GM18526 (cell line): ENCODE data around the gene H6PD.

Source experiments
- POLR2A ChIP-seq: IDR thresholded peaks from 3 replicates; pipeline ENCODE4 v1.6.1; 2011; ENCODE audit not compliant: insufficient read length; ENCODE audit errors: extremely low read depth

H6PD gene

GRCh38 chr1:9229549-9229948 lies 5.0 kb upstream of the H6PD start:
- TF ChIP-seq POLR2A: no peak

GRCh38 chr1:9230869-9231533 lies 3.6 kb upstream of the H6PD start:
- TF ChIP-seq POLR2A: no peak

GRCh38 chr1:9231648-9232332 lies 2.8 kb upstream of the H6PD start:
- TF ChIP-seq POLR2A: no peak

- TF ChIP-seq POLR2A: no peak
These were observed 1.2 kb upstream of the H6PD start for GRCh38 chr1:9233241-9233941.

- TF ChIP-seq POLR2A: no peak
These were observed 692 bp upstream of the H6PD start for GRCh38 chr1:9233942-9234222.

GRCh38 chr1:9235096-9235459 lies 504 bp downstream of the H6PD start:
- no peak for TF ChIP-seq POLR2A

GRCh38 chr1:9235560-9235959 lies 986 bp downstream of the H6PD start:
- TF ChIP-seq POLR2A: no peak

GRCh38 chr1:9238134-9238533 lies 3.6 kb downstream of the H6PD start:
- TF ChIP-seq POLR2A: no peak

GRCh38 chr1:9238550-9238949 lies 4.0 kb downstream of the H6PD start:
- TF ChIP-seq POLR2A: no peak

GRCh38 chr1:9239622-9240401 lies 5.2 kb downstream of the H6PD start:
- TF ChIP-seq POLR2A: no peak

- TF ChIP-seq POLR2A: no peak
These were observed 6.6 kb downstream of the H6PD start for GRCh38 chr1:9240914-9241820.

- no peak for TF ChIP-seq POLR2A
These were observed 7.3 kb downstream of the H6PD start for GRCh38 chr1:9241891-9242290.

GRCh38 chr1:9242338-9242969 lies 7.9 kb downstream of the H6PD start:
- TF ChIP-seq POLR2A: no peak

- TF ChIP-seq POLR2A: no peak
These were observed 8.6 kb downstream of the H6PD start for GRCh38 chr1:9243066-9243739.
